ENCODE results near the gene LHFPL4.

The LHFPL4 gene

GRCh38 chr3:9468460-9468859, 85.2 kb downstream of the LHFPL4 start:
- peak; percentile 56 for DNase-seq

- no peak for DNase-seq
These were observed 86.2 kb downstream of the LHFPL4 start for GRCh38 chr3:9467451-9467850.

- DNase-seq = no peak
These were observed 98.0 kb downstream of the LHFPL4 start for GRCh38 chr3:9455596-9456131.

- no peak for DNase-seq
These were observed 101.2 kb downstream of the LHFPL4 start for GRCh38 chr3:9452417-9452816.

GRCh38 chr3:9450991-9451390, 102.6 kb downstream of the LHFPL4 start:
- no peak for DNase-seq

GRCh38 chr3:9450126-9450525, 103.5 kb downstream of the LHFPL4 start:
- DNase-seq = no peak

- no peak for DNase-seq
These were observed 105.0 kb downstream of the LHFPL4 start for GRCh38 chr3:9448643-9449042.

Measured in stimulated activated CD8-positive, alpha-beta memory T cell treated with anti-CD3 and anti-CD28 coated beads, Interleukin-4, amount 100 ng/mL, for 48 hours (primary cell).